Neuron (in vitro differentiated cells): Measurements from ENCODE around the gene DTNA.

Experiments
- H2AFZ ChIP-seq: one replicate; pipeline ENCODE4 v1.6.1; 2013; ENCODE audit warnings: low read depth, mild to moderate bottlenecking, inconsistent platforms, low read length, moderate library complexity
- H3K27me3 ChIP-seq: one replicate; pipeline ENCODE4 v1.6.1; 2013; ENCODE audit warnings: low read length; ENCODE audit not compliant: insufficient read depth
- H3K36me3 ChIP-seq: one replicate; pipeline ENCODE4 v1.6.1; 2013; ENCODE audit warnings: low read length; ENCODE audit not compliant: insufficient read depth
- H3K4me1 ChIP-seq: one replicate; pipeline ENCODE4 v1.6.1; 2013; ENCODE audit warnings: low read length; ENCODE audit not compliant: insufficient read depth
- H3K4me3 ChIP-seq: 2 replicates; pipeline ENCODE4 v1.5.1; 2013; ENCODE audit warnings: mild to moderate bottlenecking, low read length, moderate library complexity
- H3K9me3 ChIP-seq: one replicate; pipeline ENCODE4 v1.6.1; 2013; ENCODE audit warnings: low read length

Gene DTNA

GRCh38 chr18:34787931-34788532, 77.9 kb downstream of the DTNA start:
- Histone ChIP-seq H3K36me3 (no peaks in the 10 kb centered on the region), H3K9me3 (peaks cover 1% of the 10 kb centered on the region), H3K4me3 (no peak overlapping the region), H2AFZ (no peak overlapping the region), H3K27me3 (no peaks in the 10 kb centered on the region), H3K4me1 (peaks cover 12% of the 10 kb centered on the region)

- Histone ChIP-seq H3K4me1 (peaks cover 22% of the 10 kb centered on the region), H3K27me3 (no peaks in the 10 kb centered on the region), H2AFZ (no peak overlapping the region), H3K9me3 (peaks cover 2% of the 10 kb centered on the region), H3K36me3 (no peaks in the 10 kb centered on the region), H3K4me3 (no peak overlapping the region)
Observed at GRCh38 chr18:34789768-34790344, 79.8 kb downstream of the DTNA start.

GRCh38 chr18:34794348-34794747, 84.2 kb downstream of the DTNA start:
- Histone ChIP-seq H2AFZ (no peak overlapping the region), H3K27me3 (no peaks in the 10 kb centered on the region), H3K9me3 (peaks cover 2% of the 10 kb centered on the region), H3K4me3 (no peak overlapping the region), H3K36me3 (no peaks in the 10 kb centered on the region), H3K4me1 (peaks cover 17% of the 10 kb centered on the region)

- Histone ChIP-seq H3K4me3 (no peak overlapping the region), H3K4me1 (peaks cover 17% of the 10 kb centered on the region), H3K9me3 (peaks cover 2% of the 10 kb centered on the region), H3K27me3 (no peaks in the 10 kb centered on the region), H2AFZ (no peak overlapping the region), H3K36me3 (no peaks in the 10 kb centered on the region)
Observed at GRCh38 chr18:34795070-34795732, 85.1 kb downstream of the DTNA start.

- Histone ChIP-seq H3K9me3 (peaks cover 2% of the 10 kb centered on the region), H3K4me3 (no peak overlapping the region), H2AFZ (no peak overlapping the region), H3K4me1 (peaks cover 17% of the 10 kb centered on the region), H3K36me3 (no peaks in the 10 kb centered on the region), H3K27me3 (no peaks in the 10 kb centered on the region)
Observed at GRCh38 chr18:34796035-34796657, 86.0 kb downstream of the DTNA start.

- no peak overlapping the region for H3K4me3 ChIP-seq
- H3K4me1 ChIP-seq: peaks cover 17% of the 10 kb centered on the region
- H2AFZ ChIP-seq: no peak overlapping the region
- no peaks in the 10 kb centered on the region for H3K36me3 ChIP-seq
- H3K9me3 ChIP-seq: no peaks in the 10 kb centered on the region
- H3K27me3 ChIP-seq: no peaks in the 10 kb centered on the region
Observed at GRCh38 chr18:34799291-34799690, 89.2 kb downstream of the DTNA start.

- Histone ChIP-seq H3K4me1 (peaks cover 6% of the 10 kb centered on the region), H2AFZ (no peak overlapping the region), H3K4me3 (no peak overlapping the region), H3K9me3 (no peaks in the 10 kb centered on the region), H3K27me3 (no peaks in the 10 kb centered on the region), H3K36me3 (no peaks in the 10 kb centered on the region)
Observed at GRCh38 chr18:34800381-34800780, 90.3 kb downstream of the DTNA start.

GRCh38 chr18:34801774-34802173, 91.7 kb downstream of the DTNA start:
- H3K4me3 ChIP-seq: no peak overlapping the region
- no peaks in the 10 kb centered on the region for H3K36me3 ChIP-seq
- H3K27me3 ChIP-seq: no peaks in the 10 kb centered on the region
- peaks cover 6% of the 10 kb centered on the region for H3K4me1 ChIP-seq
- no peaks in the 10 kb centered on the region for H3K9me3 ChIP-seq
- H2AFZ ChIP-seq: no peak overlapping the region

- Histone ChIP-seq H3K4me1 (peaks cover 6% of the 10 kb centered on the region), H3K36me3 (no peaks in the 10 kb centered on the region), H3K4me3 (no peak overlapping the region)
Observed at GRCh38 chr18:34802959-34803358, 92.9 kb downstream of the DTNA start.

GRCh38 chr18:34803877-34804400, 93.8 kb downstream of the DTNA start:
- H3K4me3 ChIP-seq: no peak overlapping the region
- peaks cover 6% of the 10 kb centered on the region for H3K4me1 ChIP-seq
- H3K9me3 ChIP-seq: no peaks in the 10 kb centered on the region
- H3K36me3 ChIP-seq: no peaks in the 10 kb centered on the region
- H3K27me3 ChIP-seq: no peaks in the 10 kb centered on the region
- H2AFZ ChIP-seq: no peak overlapping the region

More at GRCh38 chr18:34802959-34803358, 92.9 kb downstream of the DTNA start:
- H2AFZ ChIP-seq: no peak overlapping the region
- H3K9me3 ChIP-seq: no peaks in the 10 kb centered on the region
- H3K27me3 ChIP-seq: no peaks in the 10 kb centered on the region

- Histone ChIP-seq H3K27me3 (no peaks in the 10 kb centered on the region), H3K9me3 (no peaks in the 10 kb centered on the region), H3K4me1 (peaks cover 6% of the 10 kb centered on the region), H3K4me3 (no peak overlapping the region), H2AFZ (no peak overlapping the region), H3K36me3 (no peaks in the 10 kb centered on the region)
Observed at GRCh38 chr18:34805103-34805877, 95.2 kb downstream of the DTNA start.

GRCh38 chr18:34805878-34806351, 95.8 kb downstream of the DTNA start:
- Histone ChIP-seq H3K9me3 (no peaks in the 10 kb centered on the region), H2AFZ (no peak overlapping the region), H3K4me1 (peaks cover 6% of the 10 kb centered on the region), H3K27me3 (no peaks in the 10 kb centered on the region), H3K4me3 (no peak overlapping the region), H3K36me3 (no peaks in the 10 kb centered on the region)
